Stimulated activated CD8-positive, alpha-beta memory T cell treated with anti-CD3 and anti-CD28 coated beads, Interleukin-15, amount 100 ng/mL, for 48 hours (primary cell): ENCODE results near the gene MAGI2.

Experiments used
- DNase-seq, 2 donors: peaks; one replicate each; pipeline ENCODE4 v3.0.0-alpha.2; 2020; ENCODE audit warnings: low read depth in 2 of 2

MAGI2 gene

GRCh38 chr7:79302293-79302692 is 151.2 kb downstream of the MAGI2 start:
- no peak for DNase-seq

DNA sequence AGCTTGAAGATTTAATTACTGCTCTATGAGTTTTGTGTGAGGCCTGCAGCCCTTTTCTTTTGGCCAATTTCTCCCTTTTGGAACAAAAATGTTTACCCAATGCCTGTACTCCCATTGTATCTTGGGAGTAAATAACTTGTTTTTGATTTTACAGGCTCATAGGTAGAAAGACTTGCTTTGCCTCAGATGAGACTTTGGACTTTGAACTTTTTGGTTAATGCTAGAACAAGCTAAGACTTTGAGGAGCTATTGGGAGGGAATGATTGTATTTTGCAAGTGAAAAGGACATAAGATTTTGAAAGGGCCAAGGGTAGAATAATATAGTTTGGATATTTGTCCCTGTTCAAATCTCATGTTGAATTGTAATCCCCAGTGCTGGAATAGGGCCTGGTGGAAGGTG is 152.0 kb downstream of the MAGI2 start:
- DNase-seq = no peak

GRCh38 chr7:79300573-79300972 is 152.9 kb downstream of the MAGI2 start:
- DNase-seq = no peak

DNA sequence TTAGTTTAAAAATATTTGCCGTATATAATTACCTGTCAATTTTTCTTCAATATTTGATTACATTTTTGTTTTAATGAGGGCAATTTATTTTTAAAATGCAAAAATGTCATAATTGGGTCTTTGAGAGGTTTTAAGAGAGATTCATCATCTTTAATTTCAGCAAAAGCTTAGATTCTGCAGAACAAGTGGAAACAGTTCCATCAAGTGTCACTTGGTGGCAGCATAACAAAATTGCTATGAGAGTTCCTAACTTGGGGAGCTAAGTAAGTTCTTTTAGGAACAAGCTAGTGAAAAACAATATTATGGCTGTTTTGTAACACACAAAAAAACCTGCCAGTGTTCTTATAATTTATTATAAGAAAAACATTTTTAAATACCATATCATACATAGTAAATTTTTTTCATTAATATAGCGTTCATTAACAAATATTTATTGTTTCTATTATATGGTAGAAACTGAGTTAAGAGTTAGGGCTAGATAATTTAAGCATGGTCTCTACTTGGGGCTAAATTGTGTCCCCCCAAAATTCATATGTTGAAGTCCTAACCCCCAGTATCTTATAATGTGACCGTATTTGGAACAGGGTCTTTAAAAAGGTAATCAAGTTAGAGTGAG is 155.2 kb downstream of the MAGI2 start:
- DNase-seq = no peak

GRCh38 chr7:79296553-79297320 is 156.7 kb downstream of the MAGI2 start:
- no peak for DNase-seq

- DNase-seq = no peak
These were observed 159.8 kb downstream of the MAGI2 start for GRCh38 chr7:79293655-79294142.

- no peak for DNase-seq
These were observed 160.6 kb downstream of the MAGI2 start for GRCh38 chr7:79292834-79293233.

- no peak for DNase-seq
These were observed 162.0 kb downstream of the MAGI2 start for GRCh38 chr7:79291498-79291865.

- no peak for DNase-seq
These were observed 162.5 kb downstream of the MAGI2 start for GRCh38 chr7:79290841-79291497.

- no peak for DNase-seq
These were observed 163.1 kb downstream of the MAGI2 start for GRCh38 chr7:79290398-79290797.

GRCh38 chr7:79288655-79289054 is 164.8 kb downstream of the MAGI2 start:
- DNase-seq = no peak

DNA sequence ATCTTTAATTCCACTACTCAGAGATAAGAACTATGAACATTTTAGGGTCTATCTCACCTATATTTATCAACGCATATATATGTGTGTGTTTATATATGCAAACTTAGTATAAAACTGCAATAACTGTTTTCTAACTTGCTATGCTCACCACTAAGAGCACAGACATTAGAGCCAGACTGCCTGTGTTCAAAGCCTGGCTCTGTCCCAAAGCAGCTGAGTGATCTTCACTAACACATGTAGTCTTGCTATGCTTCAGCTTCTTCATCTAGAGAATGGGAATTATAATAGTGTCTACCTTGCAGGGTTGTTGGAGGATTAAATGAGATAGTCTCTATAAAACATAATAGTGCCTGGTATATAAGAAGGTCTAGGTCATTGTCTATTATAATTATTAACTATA is 165.5 kb downstream of the MAGI2 start:
- DNase-seq = no peak

DNA sequence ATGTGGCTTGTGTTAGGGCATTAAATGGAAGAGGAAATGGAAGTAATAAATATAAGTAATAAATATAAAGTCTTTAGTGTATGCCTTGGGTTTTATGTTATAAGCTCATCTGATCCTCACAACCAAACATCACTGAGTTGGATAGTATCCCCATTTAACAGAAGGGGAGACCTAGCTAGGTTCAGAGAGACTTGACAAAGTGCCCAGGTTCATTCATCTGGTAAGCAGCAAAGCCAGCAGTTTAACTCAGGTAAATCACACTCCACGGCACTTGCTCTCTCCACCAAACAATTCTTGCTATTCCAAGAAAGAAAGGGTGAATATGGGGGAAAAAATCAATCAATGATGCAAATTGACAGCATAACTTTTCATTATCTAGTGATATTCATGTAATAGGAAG is 167.3 kb downstream of the MAGI2 start:
- no peak for DNase-seq

GRCh38 chr7:79285756-79286155 is 167.7 kb downstream of the MAGI2 start:
- no peak for DNase-seq

DNA sequence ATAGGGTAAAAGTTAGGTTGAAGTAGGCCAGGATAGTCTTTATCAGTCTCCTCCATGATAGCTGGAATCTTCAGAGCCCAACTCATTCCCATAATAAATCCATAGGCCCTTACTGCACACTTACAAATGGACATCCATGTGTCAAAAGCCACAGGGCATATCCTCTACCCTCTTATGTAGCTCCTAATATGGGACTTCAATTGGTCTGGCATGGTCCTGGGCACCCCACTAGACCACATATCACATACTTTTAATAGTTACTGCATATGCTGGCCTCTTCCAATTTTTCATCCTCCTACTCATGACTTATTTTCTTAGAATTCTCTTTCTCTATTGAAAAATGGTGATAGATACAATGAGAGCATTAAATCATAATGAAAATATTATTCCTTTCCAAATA is 169.3 kb downstream of the MAGI2 start:
- no peak for DNase-seq

GRCh38 chr7:79282882-79283602 is 170.4 kb downstream of the MAGI2 start:
- DNase-seq = no peak

GRCh38 chr7:79282070-79282694 is 171.3 kb downstream of the MAGI2 start:
- no peak for DNase-seq

DNA sequence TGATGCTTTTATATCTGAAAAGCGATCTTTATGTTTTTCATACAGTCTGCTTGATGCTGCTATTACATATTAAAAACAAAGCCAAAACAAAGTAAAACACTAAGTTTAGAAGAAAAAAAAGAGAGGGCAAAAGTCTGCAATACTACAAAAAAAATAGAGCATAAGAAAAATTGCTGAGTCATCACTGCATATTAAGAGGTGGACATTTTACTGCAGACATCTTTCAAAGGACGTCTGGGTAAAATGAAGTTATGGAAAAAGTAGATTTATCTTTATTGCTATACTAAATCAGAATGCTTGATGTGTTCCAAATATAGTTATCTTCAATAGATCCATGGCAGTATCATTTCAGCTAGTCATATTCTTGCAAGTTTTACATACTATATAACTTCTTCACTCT is 172.0 kb downstream of the MAGI2 start:
- DNase-seq = no peak

- no peak for DNase-seq
These were observed 180.5 kb downstream of the MAGI2 start for GRCh38 chr7:79272938-79273337.

DNA sequence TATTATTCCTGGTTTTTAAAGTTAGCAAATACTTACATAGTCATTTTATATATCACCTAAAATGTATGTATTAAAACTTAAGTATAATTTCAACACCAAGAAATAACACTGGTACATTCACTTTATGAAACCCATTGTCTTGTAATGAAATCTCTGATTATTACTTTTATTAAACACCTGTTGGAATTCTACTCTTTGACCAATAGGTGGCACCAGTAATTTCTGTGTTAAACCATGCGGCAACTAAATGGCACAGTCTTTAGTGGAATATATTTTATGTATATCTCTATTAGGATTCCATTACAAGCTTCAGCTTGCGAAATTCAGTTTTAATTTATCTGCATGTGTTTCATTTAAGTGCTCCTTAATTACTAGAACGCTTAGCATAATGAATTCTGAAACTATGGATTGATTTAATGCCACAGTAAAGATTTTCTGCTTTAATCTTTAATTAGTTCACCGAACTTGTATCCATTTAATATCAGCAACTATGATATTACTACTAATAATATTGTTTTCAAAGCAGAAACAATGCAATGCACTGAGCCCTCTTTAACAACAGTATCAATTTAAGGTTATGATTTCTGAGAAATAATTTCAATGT is 181.3 kb downstream of the MAGI2 start:
- DNase-seq = no peak

GRCh38 chr7:79268730-79269129 is 184.7 kb downstream of the MAGI2 start:
- DNase-seq = no peak
